HepG2 (cell line): ENCODE results near the gene COG1. TPM values are rescaled to one million over a fixed set of nuclear protein-coding genes. Genes with fewer than 3 reads are reported as not detected.

Source experiments
- CHD2 ChIP-seq: IDR thresholded peaks from 2 replicates; pipeline ENCODE4 v1.6.1; 2011; ENCODE audit warnings: low read depth, low read length, improper control_type of control experiment
- ERF ChIP-seq: IDR thresholded peaks from 2 replicates; pipeline ENCODE4 v1.6.1; 2018; ENCODE audit warnings: missing biosample characterization, missing genetic modification reagents
- ETV5 ChIP-seq: IDR thresholded peaks from 2 replicates; pipeline ENCODE4 v1.6.1; 2018; ENCODE audit warnings: missing biosample characterization, missing genetic modification reagents, inconsistent platforms, borderline replicate concordance
- FOXA1 ChIP-seq, 2 experiments: fragments of 450-650 bp in 1 of 2; sonication (generic) in 1 of 2; formaldehyde crosslinking in 1 of 2; IDR thresholded peaks; 2 replicates each; pipeline versions ENCODE4 v1.4.0 to v1.6.1; 2016 to 2020; ENCODE audit warnings: missing genetic modification reagents in 1 of 2
- GLI4 ChIP-seq: sonication (generic); formaldehyde crosslinking; IDR thresholded peaks from 2 replicates; pipeline ENCODE4 v1.5.1; 2020; ENCODE audit warnings: missing genetic modification reagents, mild to moderate bottlenecking, moderate library complexity, borderline replicate concordance
- HDAC1 ChIP-seq: sonication (generic); formaldehyde crosslinking; IDR thresholded peaks from 2 replicates; pipeline ENCODE4 v1.5.1; 2020; ENCODE audit warnings: mild to moderate bottlenecking, missing genetic modification reagents
- HNF4G ChIP-seq, 2 experiments: sonication (generic) in 1 of 2; formaldehyde crosslinking in 1 of 2; IDR thresholded peaks; 2 replicates each; pipeline versions ENCODE4 v1.4.0 to v1.6.1; 2011 to 2020; ENCODE audit warnings: borderline replicate concordance in 2 of 2, low read depth in 2 of 2, mild to moderate bottlenecking in 2 of 2, low read length in 1 of 2, missing genetic modification reagents in 1 of 2, moderate library complexity in 1 of 2
- IKZF1 ChIP-seq: fragments of 450-650 bp; IDR thresholded peaks from 2 replicates; pipeline ENCODE4 v1.7.1; 2016
- MAFF ChIP-seq: IDR thresholded peaks from 2 replicates; pipeline ENCODE4 v1.6.1; 2011; ENCODE audit warnings: low read depth, low read length, improper control_type of control experiment
- REPIN1 ChIP-seq: sonication (generic); formaldehyde crosslinking; IDR thresholded peaks from 2 replicates; pipeline ENCODE4 v1.8.0; 2022; ENCODE audit warnings: missing genetic modification reagents, low read depth, mild to moderate bottlenecking, borderline replicate concordance
- SOX13 ChIP-seq, 3 experiments: fragments of 450-650 bp in 1 of 3; sonication (generic) in 1 of 3; formaldehyde crosslinking in 1 of 3; IDR thresholded peaks in 2 of 3; conservative IDR thresholded peaks in 1 of 3; 2 replicates each; pipeline versions ENCODE4 v1.5.0 to v1.6.1; 2016 to 2020; ENCODE audit warnings: antibody characterized with exemption in 1 of 3, mild to moderate bottlenecking in 1 of 3, missing compliant biosample characterization in 1 of 3, missing genetic modification reagents in 1 of 3, moderate library complexity in 1 of 3
- SOX6 ChIP-seq, 2 experiments: fragments of 450-650 bp in 1 of 2; sonication (generic) in 1 of 2; formaldehyde crosslinking in 1 of 2; IDR thresholded peaks; 2 replicates each; pipeline versions ENCODE4 v1.4.0 to v1.6.1; 2017 to 2020; ENCODE audit warnings: antibody characterized with exemption in 1 of 2, mild to moderate bottlenecking in 1 of 2, missing genetic modification reagents in 1 of 2
- SUZ12 ChIP-seq: fragments of 150-350 bp; IDR thresholded peaks from 2 replicates; pipeline ENCODE4 v1.6.1; 2014; ENCODE audit warnings: low read depth, low read length
- THAP11 ChIP-seq: IDR thresholded peaks from 2 replicates; pipeline ENCODE4 v1.6.1; 2016; ENCODE audit warnings: missing biosample characterization, missing genetic modification reagents
- TOE1 ChIP-seq: sonication (generic); formaldehyde crosslinking; IDR thresholded peaks from 2 replicates; pipeline ENCODE4 v1.4.0; 2020; ENCODE audit warnings: mild to moderate bottlenecking, missing genetic modification reagents
- TP53 ChIP-seq: sonication (generic); formaldehyde crosslinking; conservative IDR thresholded peaks from 2 replicates; pipeline ENCODE4 v1.4.0; 2020; ENCODE audit warnings: missing genetic modification reagents
- TSC22D2 ChIP-seq: sonication (generic); formaldehyde crosslinking; IDR thresholded peaks from 2 replicates; pipeline ENCODE4 v1.5.1; 2020; ENCODE audit warnings: missing genetic modification reagents, mild to moderate bottlenecking, borderline replicate concordance
- YEATS2 ChIP-seq: sonication (generic); formaldehyde crosslinking; IDR thresholded peaks from 2 replicates; pipeline ENCODE4 v1.4.0; 2020; ENCODE audit warnings: missing genetic modification reagents, borderline replicate concordance
- ZKSCAN1 ChIP-seq: fragments of 150-350 bp; IDR thresholded peaks from 2 replicates; pipeline ENCODE4 v1.6.1; 2014; ENCODE audit warnings: low read length
- ZNF746 ChIP-seq: sonication (generic); formaldehyde crosslinking; IDR thresholded peaks from 2 replicates; pipeline ENCODE4 v1.8.0; 2022; ENCODE audit warnings: mild to moderate bottlenecking, missing genetic modification reagents
- polyA plus RNA-seq, 8 experiments: library from polyadenylated mRNA; depleted of rRNA in 3 of 8; stranded (reverse) in 7 of 8; unstranded in 1 of 8; fragments of >200 nt; fragmentation: Illumina TruSeq in 4 of 8; extraction: Trizol in 4 of 8; gene quantifications; 2 replicates each; pipeline versions ENCODE4 v1.2.1 to v1.2.3, GENCODE V29; 2011 to 2016; ENCODE audit warnings: low read depth in 4 of 8, missing spikeins in 1 of 8, mixed read lengths in 1 of 8; ENCODE audit not compliant: insufficient read depth in 1 of 8
- total RNA-seq, 5 experiments: library from RNA; depleted of rRNA; stranded (reverse); fragments of >200 nt; fragmentation: Illumina TruSeq; extraction: Trizol; gene quantifications; 2 replicates each; pipeline ENCODE4 v1.2.3, GENCODE V29; 2016; ENCODE audit warnings: low read depth in 1 of 5
- TF ChIP-seq, protein P1 (sequence below): sonication (generic); formaldehyde crosslinking; IDR thresholded peaks from 2 replicates; pipeline ENCODE4 v1.5.1; 2020; ENCODE audit warnings: mild to moderate bottlenecking, missing genetic modification reagents, moderate library complexity
- TF ChIP-seq, protein P2 (sequence below): sonication (generic); formaldehyde crosslinking; IDR thresholded peaks from 2 replicates; pipeline ENCODE4 v1.4.0; 2020; ENCODE audit warnings: mild to moderate bottlenecking, missing genetic modification reagents
- TF ChIP-seq, protein P3 (sequence below): IDR thresholded peaks from 2 replicates; pipeline ENCODE4 v1.6.1; 2016; ENCODE audit warnings: missing genetic modification reagents, missing compliant biosample characterization
- TF ChIP-seq, protein P4 (sequence below): sonication (generic); formaldehyde crosslinking; IDR thresholded peaks from 2 replicates; pipeline ENCODE4 v1.5.0; 2020; ENCODE audit warnings: missing genetic modification reagents, mild to moderate bottlenecking, borderline replicate concordance

Gene COG1
- total and polyA plus RNA-seq, 2 of the 13 experiments (the other 11 are each of a cell fraction or from before 2014, with no cell fraction given), result 36.6 to 39.7 TPM

DNA sequence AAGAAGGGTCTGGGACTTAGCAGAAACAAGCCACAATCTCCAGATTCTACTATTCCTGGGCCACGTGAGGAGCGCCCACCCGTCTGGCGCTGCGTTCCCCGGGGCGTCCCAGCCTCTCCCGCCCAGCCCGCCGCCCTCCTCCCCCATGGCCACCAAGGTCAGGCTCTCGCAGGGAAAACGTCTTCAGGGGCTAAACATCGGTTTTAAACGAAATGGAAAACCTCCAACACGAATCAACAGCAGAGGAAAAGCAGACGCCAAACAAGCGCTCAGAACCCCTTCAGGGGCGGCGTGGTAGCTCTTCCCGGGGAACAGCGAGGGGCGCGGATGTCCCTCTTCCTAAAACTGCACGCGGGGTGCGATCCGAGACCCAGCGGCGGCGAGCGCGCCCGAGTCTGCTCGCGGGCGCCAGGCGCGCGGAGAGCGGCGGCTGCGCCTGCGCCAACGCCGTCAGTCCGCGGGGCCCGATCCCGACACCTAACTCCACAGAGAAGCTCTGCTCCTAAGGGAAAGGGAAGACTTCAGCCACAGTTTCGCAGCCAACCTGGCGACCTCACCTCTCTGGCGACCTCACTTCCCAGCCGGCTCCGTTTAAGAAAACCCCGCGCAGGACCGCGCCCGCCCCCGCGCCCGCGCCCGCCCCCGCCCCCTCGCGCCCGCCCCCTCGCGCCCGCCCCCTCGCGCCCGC lies 505 bp upstream of the COG1 start (continued):
- TF ChIP-seq, protein P1, sequence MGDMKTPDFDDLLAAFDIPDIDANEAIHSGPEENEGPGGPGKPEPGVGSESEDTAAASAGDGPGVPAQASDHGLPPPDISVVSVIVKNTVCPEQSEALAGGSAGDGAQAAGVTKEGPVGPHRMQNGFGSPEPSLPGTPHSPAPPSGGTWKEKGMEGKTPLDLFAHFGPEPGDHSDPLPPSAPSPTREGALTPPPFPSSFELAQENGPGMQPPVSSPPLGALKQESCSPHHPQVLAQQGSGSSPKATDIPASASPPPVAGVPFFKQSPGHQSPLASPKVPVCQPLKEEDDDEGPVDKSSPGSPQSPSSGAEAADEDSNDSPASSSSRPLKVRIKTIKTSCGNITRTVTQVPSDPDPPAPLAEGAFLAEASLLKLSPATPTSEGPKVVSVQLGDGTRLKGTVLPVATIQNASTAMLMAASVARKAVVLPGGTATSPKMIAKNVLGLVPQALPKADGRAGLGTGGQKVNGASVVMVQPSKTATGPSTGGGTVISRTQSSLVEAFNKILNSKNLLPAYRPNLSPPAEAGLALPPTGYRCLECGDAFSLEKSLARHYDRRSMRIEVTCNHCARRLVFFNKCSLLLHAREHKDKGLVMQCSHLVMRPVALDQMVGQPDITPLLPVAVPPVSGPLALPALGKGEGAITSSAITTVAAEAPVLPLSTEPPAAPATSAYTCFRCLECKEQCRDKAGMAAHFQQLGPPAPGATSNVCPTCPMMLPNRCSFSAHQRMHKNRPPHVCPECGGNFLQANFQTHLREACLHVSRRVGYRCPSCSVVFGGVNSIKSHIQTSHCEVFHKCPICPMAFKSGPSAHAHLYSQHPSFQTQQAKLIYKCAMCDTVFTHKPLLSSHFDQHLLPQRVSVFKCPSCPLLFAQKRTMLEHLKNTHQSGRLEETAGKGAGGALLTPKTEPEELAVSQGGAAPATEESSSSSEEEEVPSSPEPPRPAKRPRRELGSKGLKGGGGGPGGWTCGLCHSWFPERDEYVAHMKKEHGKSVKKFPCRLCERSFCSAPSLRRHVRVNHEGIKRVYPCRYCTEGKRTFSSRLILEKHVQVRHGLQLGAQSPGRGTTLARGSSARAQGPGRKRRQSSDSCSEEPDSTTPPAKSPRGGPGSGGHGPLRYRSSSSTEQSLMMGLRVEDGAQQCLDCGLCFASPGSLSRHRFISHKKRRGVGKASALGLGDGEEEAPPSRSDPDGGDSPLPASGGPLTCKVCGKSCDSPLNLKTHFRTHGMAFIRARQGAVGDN (CRISPR knock-in tag), result peak; percentile 53; the same call in 1 of the 2 replicates
- TF ChIP-seq, protein P2, sequence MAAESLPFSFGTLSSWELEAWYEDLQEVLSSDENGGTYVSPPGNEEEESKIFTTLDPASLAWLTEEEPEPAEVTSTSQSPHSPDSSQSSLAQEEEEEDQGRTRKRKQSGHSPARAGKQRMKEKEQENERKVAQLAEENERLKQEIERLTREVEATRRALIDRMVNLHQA (CRISPR knock-in tag), result no peak
- no peak for TF ChIP-seq TOE1
- TF ChIP-seq SOX6 (IDR thresholded peaks at IDR 0.05), result no peak
- TF ChIP-seq SOX6 (CRISPR knock-in tag; IDR thresholded peaks at IDR 0.05), result no peak; the same call in 1 of the 2 replicates
- TF ChIP-seq THAP11, result peak; percentile 64
- 0 out of 2 replicates have a peak, but pooled peaks have one; percentile 29 for TF ChIP-seq ZNF746 (CRISPR knock-in tag)
- no peak for TF ChIP-seq MAFF
- TF ChIP-seq YEATS2 (CRISPR knock-in tag), result peak; percentile 41; the same call in 1 of the 2 replicates
- 0 out of 2 replicates have a peak, but pooled peaks have one; percentile 4 for TF ChIP-seq GLI4 (CRISPR knock-in tag)
- TF ChIP-seq REPIN1, result no peak; the same call in 1 of the 2 replicates
- TF ChIP-seq SOX13 (IDR thresholded peaks at IDR 0.05), result no peak
- peak in 1 of 2 experiments; percentile 15; a peak in 1 of 4 replicates for TF ChIP-seq SOX13 (CRISPR knock-in tag; conservative IDR thresholded peaks at IDR 0.05 in 1 of 2, IDR thresholded peaks at IDR 0.05 in 1 of 2)
- TF ChIP-seq, protein P3, sequence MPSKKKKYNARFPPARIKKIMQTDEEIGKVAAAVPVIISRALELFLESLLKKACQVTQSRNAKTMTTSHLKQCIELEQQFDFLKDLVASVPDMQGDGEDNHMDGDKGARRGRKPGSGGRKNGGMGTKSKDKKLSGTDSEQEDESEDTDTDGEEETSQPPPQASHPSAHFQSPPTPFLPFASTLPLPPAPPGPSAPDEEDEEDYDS (CRISPR knock-in tag), result peak; percentile 54; the same call in 1 of the 2 replicates
- peak; percentile 30; the same call in 1 of the 2 replicates for TF ChIP-seq TSC22D2 (CRISPR knock-in tag)
- no peak for TF ChIP-seq CHD2
- TF ChIP-seq TP53 (CRISPR knock-in tag), result no peak
- TF ChIP-seq HDAC1 (CRISPR knock-in tag), result peak; percentile 33; the same call in 1 of the 2 replicates
- TF ChIP-seq ZKSCAN1, result no peak
- no peak for TF ChIP-seq FOXA1 (IDR thresholded peaks at IDR 0.05)
- TF ChIP-seq FOXA1 (CRISPR knock-in tag; IDR thresholded peaks at IDR 0.05), result 0 out of 2 replicates have a peak, but pooled peaks have one; percentile 2
- TF ChIP-seq ERF (CRISPR knock-in tag), result 0 out of 2 replicates have a peak, but pooled peaks have one; percentile 23
- TF ChIP-seq IKZF1, result no peak
- TF ChIP-seq SUZ12, result no peak
- no peak for TF ChIP-seq HNF4G (IDR thresholded peaks at IDR 0.05; ENCODE audit: borderline replicate concordance, low read depth, low read length)
- no peak for TF ChIP-seq HNF4G (CRISPR knock-in tag; IDR thresholded peaks at IDR 0.05; ENCODE audit: borderline replicate concordance, low read depth)
- TF ChIP-seq, protein P4, sequence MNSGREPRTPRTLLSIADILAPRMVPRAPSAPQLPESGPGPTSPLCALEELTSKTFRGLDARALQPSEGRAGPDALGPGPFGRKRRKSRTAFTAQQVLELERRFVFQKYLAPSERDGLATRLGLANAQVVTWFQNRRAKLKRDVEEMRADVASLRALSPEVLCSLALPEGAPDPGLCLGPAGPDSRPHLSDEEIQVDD (CRISPR knock-in tag), result no peak
- 0 out of 2 replicates have a peak, but pooled peaks have one; percentile 16 for TF ChIP-seq ETV5 (CRISPR knock-in tag)
